ENCODE measurements around the gene SDC3.

The SDC3 gene

GRCh38 chr1:30857964-30858363 lies 50.6 kb downstream of the SDC3 start:
- no peak overlapping the region for H3K4me3 ChIP-seq (ENCODE audit: low read depth in 1 of 2, low read length in 1 of 2)
- no peaks in the 10 kb centered on the region for H3K36me3 ChIP-seq
- no peak for TF ChIP-seq CTCF (IDR thresholded peaks at IDR 0.05)
- H3K9me3 ChIP-seq = no peaks in the 10 kb centered on the region
- H3K4me1 ChIP-seq (ENCODE audit: control insufficient read depth in 1 of 2, insufficient read depth in 1 of 2, low read depth in 1 of 2, low read length in 1 of 2) = no peaks in the 10 kb centered on the region
- no peak overlapping the region for H3K27ac ChIP-seq
- peaks cover 76% of the 10 kb centered on the region for H3K27me3 ChIP-seq

GRCh38 chr1:30857062-30857461 lies 51.5 kb downstream of the SDC3 start:
- peaks cover 77% of the 10 kb centered on the region for H3K27me3 ChIP-seq
- TF ChIP-seq CTCF (IDR thresholded peaks at IDR 0.05) = no peak

GRCh38 chr1:30856260-30856790 lies 52.2 kb downstream of the SDC3 start:
- Histone ChIP-seq H3K4me1 (ENCODE audit: control insufficient read depth in 1 of 2, insufficient read depth in 1 of 2, low read depth in 1 of 2, low read length in 1 of 2) (no peaks in the 10 kb centered on the region), H3K27ac (no peak overlapping the region), H3K9me3 (no peaks in the 10 kb centered on the region), H3K4me3 (ENCODE audit: low read depth in 1 of 2, low read length in 1 of 2) (no peak overlapping the region), H3K36me3 (no peaks in the 10 kb centered on the region), H3K27me3 (peaks cover 72% of the 10 kb centered on the region)
- TF ChIP-seq CTCF (IDR thresholded peaks at IDR 0.05) = no peak

More at GRCh38 chr1:30857062-30857461, 51.5 kb downstream of the SDC3 start:
- Histone ChIP-seq H3K27ac (no peak overlapping the region), H3K9me3 (no peaks in the 10 kb centered on the region), H3K4me3 (ENCODE audit: low read depth in 1 of 2, low read length in 1 of 2) (no peak overlapping the region), H3K4me1 (ENCODE audit: control insufficient read depth in 1 of 2, insufficient read depth in 1 of 2, low read depth in 1 of 2, low read length in 1 of 2) (no peaks in the 10 kb centered on the region), H3K36me3 (no peaks in the 10 kb centered on the region)

GRCh38 chr1:30855686-30856259 lies 52.8 kb downstream of the SDC3 start:
- Histone ChIP-seq H3K4me1 (ENCODE audit: control insufficient read depth in 1 of 2, insufficient read depth in 1 of 2, low read depth in 1 of 2, low read length in 1 of 2) (no peaks in the 10 kb centered on the region), H3K9me3 (no peaks in the 10 kb centered on the region), H3K27ac (no peak overlapping the region), H3K27me3 (peaks cover 67% of the 10 kb centered on the region), H3K36me3 (no peaks in the 10 kb centered on the region), H3K4me3 (ENCODE audit: low read depth in 1 of 2, low read length in 1 of 2) (no peak overlapping the region)
- TF ChIP-seq CTCF (IDR thresholded peaks at IDR 0.05) = no peak

- TF ChIP-seq CTCF (IDR thresholded peaks at IDR 0.05) = no peak
- H3K4me3 ChIP-seq (ENCODE audit: low read depth in 1 of 2, low read length in 1 of 2) = no peak overlapping the region
- H3K27ac ChIP-seq = no peak overlapping the region
- no peaks in the 10 kb centered on the region for H3K9me3 ChIP-seq
- peaks cover 69% of the 10 kb centered on the region for H3K27me3 ChIP-seq
- H3K4me1 ChIP-seq (ENCODE audit: control insufficient read depth in 1 of 2, insufficient read depth in 1 of 2, low read depth in 1 of 2, low read length in 1 of 2) = no peaks in the 10 kb centered on the region
- no peaks in the 10 kb centered on the region for H3K36me3 ChIP-seq
Observed at GRCh38 chr1:30853350-30853749, 55.2 kb downstream of the SDC3 start.
